Stimulated activated CD4-positive, alpha-beta T cell treated with anti-CD3 and anti-CD28 coated beads, Interleukin-1b, Interleukin-23, amount 100 ng/mL, for 48 hours (primary cell): ENCODE measurements around the gene OLR1.

Experiments used
- DNase-seq: peaks from one replicate; pipeline ENCODE4 v3.0.0-alpha.2; 2020

Gene OLR1

DNA sequence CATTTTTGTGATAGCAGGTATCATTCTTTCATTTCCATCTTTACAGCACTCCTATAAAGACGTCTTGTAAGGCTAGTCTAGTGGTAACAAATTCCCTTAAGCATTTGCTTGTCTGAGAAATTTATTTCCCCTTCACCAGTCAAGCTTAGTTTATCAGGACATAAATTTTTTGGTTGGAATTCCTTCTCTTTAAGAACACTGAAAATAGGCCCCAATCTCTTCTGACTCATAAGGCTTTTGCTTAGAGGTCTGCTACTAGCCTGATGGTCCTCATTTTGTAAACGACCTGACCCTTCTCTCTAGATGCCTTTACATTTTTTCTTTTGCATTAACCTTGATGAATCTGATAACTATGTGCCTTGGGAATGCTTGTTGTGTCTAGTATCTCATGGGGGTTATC is 20.3 kb downstream of the OLR1 start:
- no peak for DNase-seq

DNA sequence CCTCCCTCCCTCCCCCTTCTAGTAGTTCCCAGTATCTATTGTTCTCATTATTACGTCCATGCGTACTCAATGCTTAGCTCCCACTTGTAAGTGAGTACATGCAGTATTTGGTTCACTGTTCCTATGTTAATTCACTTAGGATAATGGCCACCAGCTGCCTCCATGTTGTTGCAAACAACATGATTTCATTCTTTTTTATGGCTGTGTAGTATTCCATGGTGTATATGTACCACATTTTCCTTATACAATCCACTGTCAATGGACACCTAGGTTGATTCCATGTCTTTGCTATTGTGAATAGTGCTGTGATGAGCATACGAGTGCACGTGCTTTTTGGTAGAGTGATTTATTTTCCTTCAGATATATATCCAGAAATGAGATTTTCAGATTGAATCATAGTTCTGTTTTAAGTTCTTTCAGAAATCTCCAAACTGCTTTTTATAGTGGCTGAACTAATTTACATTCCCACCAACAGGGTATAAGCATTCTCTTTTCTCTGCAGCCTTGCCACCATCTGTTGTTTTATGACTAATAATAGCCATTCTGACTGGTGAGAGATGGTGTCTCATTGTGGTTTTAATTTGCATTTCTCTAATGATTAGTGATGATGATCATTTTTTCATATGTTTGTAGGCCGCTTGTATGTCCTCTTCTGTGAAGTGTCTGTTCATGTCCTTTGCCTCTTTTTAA is 24.1 kb downstream of the OLR1 start:
- DNase-seq, result no peak

DNA sequence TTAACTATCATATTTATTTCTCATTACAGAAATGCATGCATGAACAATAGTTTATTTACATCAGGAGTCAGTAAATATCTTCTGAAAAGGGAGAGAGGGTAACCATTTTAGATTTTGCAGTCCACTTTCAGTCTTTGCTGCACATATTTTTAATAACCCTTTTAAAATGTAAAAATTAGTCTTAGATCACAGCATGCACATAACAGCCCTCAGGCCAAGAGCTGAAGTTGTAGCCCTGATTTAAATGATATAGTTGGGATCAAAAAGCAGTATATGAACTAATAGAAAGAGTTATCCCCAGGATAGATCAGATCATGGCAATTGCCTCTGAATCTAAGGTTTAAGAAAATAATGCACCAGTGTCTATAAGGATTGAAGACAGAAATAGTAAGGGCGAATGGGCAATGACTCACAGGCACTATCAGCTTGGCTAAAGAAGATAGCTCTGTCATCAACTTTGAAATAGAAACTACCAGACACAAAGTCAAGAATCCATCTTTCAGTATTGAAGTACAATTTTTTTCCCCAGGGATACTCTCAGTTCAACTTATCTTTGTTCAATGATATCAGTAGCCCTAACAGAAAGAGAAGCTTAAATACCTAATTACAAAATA is 28.8 kb downstream of the OLR1 start:
- no peak for DNase-seq

DNA sequence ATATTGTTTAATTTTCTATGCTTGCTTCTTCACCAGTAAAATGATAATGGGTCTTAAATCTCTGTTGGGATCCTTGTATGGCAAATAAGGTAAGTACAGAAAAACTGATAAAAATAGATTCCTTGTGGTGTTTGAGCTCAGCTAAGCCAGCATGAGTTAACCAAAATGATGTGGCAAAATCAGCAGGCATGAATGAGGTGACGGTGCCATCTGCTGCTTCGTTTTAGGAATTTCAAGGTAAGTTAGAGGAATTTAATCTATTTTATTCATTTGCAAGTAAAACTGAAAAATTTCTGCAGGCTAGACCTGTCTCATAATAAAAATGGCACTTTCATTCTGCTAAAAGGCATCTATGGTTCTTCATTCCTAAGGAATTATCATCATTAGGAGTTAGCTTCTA is 31.9 kb downstream of the OLR1 start:
- peak; percentile 37 for DNase-seq

DNA sequence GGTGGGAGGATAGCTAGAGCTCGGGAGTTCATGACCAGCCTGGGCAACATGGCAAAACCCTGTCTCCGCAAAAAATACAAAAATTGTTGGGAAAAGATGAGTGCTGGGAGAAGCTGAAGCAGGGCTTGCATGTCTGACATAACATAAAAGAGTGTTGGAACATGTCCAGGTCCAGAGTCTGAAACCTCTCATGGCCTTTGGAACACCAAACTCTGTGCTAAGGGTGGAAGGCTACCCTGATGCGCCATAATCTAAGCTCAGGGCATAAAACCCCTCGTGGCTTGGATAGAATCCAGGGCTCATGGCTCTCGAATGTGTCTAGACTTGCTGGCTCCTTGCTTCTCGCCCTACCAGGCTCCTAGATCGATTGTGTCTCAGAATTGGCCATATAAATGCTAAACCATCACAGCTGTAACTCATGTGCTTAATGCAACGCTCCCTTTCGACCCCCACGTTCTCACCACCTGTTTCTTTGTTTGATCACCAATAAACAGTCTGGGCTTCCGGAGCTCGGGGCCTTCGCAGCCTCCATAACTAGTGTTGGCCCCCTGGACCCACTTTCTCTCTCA is 35.2 kb downstream of the OLR1 start:
- no peak for DNase-seq

DNA sequence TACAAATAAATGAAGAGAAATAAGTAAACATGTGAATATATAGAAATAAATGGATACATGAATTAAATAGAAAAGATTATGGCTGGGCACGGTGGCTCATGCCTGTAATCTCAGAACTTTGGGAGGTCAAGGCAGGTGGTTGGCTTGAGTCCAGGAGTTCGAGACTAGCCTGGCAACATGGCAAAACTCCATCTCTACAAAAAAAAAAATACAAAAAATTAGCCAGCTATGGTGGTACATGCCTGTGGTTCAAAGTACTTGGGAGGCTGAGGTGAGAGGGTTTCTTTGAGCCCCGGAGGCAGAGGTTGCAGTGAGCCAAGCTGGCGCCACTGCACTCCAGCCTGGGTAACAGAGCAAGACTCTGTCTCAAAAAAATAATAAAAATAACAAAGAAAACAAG is 36.8 kb downstream of the OLR1 start:
- no peak for DNase-seq

DNA sequence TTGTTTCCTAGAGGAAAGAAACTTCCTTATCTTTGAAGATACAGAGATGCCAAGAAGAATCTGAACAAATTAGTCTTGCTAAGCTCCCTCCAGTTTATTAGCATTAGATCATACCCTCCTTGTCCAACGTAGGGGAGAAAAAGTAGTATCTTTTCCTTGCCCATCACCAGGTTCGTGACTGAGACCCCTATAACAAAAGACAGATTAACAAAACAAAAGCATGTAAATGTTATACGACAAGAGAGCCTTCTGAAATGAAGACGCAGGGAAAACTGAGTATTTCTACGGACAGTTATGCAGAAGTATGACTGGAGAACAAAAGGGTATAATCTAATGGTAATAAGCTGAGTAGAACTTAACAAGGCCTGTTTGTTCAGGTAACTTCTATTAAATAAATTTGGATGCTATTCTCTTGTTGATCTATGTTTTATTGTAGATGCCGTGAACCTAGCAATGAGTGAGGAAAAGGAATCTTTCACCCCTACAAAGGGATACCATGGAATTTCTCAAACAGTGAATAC is 39.0 kb downstream of the OLR1 start:
- no peak for DNase-seq

DNA sequence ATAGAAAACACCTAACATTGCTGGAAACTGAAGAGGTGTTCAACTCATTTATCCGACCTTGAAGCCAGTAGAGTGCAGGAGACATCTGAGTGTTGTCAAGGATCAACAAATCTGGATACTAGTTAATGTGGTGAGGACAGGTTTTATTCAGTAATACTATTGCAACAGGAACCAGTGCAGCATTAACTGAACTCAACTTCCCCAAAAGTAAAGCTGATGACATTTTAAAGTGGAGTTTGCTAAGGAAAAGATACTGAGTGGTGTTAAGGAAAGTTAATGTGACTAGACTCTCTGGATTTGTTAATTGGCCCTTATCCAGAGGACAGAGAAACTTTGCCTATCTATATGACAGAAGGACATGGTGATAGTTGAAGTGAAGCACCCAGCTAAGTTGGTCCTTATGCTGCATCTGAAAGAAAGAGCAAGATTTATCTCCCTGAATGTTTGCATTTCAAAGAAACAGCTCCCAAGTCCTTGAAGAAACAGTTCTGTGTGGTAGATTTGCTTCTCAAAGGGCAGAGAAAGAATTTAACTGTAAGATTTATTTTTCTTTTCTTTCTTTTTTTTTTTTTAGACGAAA is 40.7 kb downstream of the OLR1 start:
- no peak for DNase-seq

DNA sequence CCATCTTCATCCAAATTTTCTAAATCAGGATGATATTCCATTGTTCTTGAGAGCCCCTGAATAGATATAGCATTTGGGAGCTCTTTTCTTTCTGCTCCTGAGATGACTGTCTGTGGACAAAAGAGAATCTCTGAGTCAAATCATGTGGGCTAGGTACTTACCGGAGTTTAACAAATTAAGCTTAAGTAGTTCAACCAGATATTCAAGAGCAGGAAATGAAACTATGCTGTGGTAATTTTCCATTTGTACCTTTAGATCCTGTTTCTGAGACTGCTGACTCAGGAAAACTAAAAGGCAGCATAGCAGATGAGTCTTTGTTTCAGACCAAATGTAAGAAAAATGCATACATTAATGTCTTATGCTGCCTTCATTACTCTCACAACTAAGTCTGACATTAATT is 41.9 kb downstream of the OLR1 start, which contains the start of gene CLEC7A:
TSS of gene CLEC7A (minus strand) at position 158 of the 400 bp plus-strand sequence. CDS start at position 41, 117 bp downstream.
- no peak for DNase-seq

DNA sequence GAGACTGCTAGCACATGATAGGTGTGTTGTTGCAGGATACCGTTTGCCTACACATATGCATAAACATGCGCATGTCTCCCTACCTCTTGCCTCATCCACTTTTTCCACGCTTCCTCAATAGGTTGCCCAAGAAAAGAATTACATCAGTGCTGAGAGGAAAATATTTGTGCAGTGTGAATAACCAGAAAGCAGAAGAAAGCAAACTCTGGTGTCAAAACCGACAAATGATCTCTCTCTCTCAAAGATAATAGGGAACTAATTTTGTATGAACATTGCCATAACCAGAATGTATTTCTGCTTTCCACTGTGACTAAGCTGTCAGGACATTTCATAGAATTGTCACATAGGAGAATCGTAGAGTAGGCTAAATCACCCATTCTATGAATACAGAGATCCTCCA is 43.2 kb downstream of the OLR1 start:
- no peak for DNase-seq

DNA sequence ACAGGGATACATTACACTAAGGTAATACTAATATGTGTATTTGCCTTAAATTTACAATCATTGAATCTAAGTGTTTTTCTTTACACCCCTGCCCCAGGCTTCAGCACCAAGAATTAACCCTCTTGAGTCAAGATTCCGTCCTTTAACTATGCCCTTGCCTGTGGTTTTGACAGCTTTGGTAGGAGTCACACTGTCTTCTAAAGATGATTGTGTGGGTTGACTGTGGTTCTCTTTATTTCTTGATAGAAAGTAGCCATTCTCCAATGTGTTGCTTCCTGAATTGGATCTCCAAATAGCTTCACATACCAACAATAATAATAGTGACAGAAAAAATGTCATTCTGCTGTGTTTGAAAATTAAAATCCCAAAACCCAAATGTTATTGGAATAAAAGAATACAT is 45.5 kb downstream of the OLR1 start:
- no peak for DNase-seq

DNA sequence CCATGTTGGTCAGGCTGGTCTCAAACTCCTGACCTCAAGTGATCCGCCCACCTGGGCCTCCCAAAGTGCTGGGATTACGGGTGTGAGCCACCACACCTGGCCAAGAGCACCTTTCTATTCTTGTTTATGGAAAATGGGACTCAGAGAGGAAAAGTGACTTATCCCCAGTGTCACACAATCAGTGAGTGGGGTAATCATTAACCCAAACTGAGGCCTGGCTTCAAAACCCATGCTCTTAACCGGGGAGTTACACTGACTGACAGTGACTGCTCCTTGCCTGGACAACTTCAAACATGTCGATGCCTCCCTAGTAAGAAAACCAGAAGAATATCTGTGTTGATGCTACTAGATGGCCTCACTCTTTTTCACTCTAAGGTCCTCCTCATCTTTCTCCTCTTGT is 49.2 kb downstream of the OLR1 start:
- no peak for DNase-seq

DNA sequence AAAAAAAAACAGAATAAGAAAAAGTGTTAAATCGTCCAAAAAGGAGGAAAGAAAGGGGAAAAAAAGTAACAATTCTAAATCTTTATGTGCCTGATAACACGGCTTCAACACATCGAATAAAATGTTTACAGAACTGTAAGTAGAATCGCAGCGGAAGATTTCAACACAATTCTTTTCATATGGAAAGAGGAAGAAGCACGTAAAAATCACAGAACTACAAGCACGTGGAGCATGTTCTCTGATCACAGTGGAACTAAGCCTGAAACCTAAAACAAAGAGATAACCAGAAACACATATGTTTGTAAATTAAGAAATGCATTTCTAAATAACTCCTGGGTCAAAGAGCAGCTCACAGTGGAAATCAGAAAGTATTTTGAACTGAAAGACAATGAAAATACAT is 50.7 kb downstream of the OLR1 start:
- DNase-seq, result no peak

DNA sequence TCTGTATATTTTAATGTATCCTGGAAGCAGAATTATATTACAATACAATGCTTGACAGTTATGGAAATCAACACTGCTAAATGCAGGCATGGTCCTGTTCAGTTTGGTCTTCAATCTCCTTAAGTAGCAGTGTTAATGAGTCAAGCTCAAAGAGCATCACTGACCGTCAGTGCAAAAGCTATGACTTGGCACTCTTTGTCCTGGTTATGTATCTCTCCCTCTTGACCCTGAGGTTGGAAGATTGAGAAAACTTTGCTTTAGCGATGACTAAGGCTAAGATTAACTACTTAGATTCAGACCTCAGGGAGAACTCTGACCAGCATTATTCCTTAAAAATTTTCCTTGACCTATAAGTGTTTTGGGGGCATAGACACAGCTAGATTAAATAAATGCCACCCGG is 52.9 kb downstream of the OLR1 start:
- no peak for DNase-seq

DNA sequence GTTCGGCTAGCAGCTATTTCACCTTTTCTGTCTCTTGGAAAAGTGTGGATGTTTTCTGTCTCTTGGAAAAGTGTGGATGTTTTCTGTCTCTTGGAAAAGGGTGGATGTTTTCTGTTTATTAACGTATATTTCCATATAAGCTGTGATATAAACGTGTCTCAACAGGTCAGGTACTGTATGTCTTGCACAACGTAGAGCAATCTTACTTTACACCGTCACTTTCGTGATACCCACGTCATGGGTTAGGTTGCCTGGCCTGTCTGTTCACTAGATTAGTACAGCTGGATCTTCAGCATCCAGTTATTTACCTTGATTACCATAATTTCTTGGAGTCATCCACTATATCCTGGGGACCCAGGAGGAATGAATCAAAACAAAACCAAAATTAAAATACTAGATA is 56.0 kb downstream of the OLR1 start:
- DNase-seq, result no peak

DNA sequence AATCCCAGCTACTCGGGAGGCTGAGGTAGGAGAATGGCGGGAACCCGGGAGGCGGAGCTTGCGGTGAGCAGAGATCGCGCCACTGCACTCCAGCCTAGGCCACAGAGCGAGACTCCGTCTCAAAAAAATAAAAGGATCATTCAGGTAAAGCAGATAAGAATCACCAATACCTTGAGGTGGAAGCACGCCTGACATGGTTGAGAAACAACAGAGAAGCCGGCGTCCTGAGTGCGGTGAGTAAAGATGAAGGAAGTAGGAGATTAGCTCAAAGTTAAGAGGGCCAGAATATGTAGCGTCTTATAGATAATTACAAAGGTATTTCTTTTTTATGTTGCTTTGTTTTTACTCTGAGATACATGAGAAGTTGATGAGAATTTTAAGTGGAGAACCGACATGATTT is 56.6 kb downstream of the OLR1 start:
- no peak for DNase-seq

DNA sequence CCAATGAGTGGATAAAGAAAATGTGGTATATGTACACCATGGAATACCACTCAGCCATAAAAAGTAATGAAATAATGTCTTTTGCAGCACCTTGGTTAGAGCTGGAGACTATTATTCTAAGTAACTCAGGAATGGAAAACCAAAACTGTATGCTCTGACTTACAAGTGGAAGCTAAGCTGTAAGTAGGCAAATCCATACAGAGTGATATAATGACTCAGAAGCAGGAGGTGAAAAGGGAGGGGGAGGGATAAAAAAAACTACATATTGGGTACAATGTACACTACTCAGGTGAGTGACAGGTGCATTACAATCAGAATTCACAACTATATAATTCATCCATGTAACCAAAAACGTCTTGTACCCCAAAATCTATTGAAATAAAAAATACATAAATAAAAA is 58.0 kb downstream of the OLR1 start:
- no peak for DNase-seq

DNA sequence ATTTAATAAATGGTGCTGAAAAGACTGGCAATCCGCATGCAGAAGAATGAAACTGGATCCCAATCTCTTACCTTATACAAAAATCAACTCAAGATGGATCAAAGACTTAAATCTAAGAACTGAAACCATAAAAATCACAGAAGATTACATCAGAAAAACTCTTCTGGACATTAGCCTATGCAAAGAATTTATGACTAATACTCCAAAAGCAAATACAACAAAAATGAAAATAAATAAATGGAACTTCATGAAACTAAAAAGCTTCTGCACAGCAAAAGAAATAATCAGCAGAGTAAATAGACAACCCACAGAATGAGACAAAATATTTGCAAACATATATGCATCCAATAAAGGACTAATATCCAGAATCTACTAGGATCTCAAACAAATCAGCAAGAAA is 58.9 kb downstream of the OLR1 start:
- no peak for DNase-seq

DNA sequence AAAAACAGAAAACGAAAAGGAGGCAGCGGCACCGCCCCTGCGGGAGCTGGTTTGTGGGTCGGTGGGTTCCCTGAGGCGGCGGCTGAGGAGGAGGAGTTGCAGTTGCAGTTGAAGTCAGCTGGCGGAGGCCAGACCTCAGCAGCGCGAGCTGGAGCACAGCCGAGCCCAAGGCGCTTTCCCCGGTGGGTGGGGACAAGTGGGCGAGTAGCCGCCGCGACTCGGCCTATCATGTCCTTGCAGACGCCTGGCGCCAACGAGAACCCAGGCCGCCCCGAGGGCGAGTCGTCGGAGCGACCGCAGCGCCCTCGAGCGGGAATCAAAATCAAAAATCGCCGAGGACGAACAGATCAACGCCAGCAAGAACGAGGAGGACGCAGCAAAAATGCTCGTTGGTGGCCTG is 60.5 kb downstream of the OLR1 start:
- DNase-seq, result no peak

DNA sequence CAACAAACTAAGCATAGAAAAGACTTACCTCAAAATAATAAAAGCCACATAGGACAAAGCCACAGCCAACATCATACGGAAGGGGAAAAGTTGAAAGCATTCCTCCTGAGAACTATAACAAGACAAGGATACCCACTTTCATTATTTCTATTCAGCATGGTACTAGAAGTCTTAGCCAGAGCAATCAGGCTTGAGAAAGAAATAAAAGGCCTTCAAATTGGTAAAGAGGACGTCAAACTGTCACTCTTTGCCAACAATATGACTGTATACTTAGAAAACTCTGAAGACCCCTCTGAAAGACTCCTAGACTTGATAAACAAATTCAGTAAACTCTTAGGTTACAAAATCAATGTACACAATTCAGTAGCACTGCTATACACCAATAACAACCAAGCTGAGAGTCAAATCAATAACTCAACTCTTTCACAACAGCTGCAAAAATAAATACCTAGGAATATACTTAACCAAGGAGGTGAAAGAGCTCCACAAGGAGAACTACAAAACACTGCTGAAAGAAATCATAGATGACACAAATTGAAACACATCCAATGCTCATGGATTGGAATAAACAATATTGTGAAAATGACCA is 61.6 kb downstream of the OLR1 start:
- DNase-seq, result no peak
